ENCODE measurements around the gene MYO1D. TPM values are rescaled to one million over a fixed set of nuclear protein-coding genes. Genes with fewer than 3 reads are reported as not detected.

The MYO1D gene
- total and polyA plus RNA-seq, 2 of the 13 experiments (the other 11 are each of a cell fraction or from before 2014, with no cell fraction given), result 13.2 to 17.3 TPM

GRCh38 chr17:32660496-32660985 is 216.4 kb downstream of the MYO1D start:
- ATAC-seq (no peak), DNase-seq (ENCODE audit: low spot score) (no peak), FAIRE-seq (no peak)
- Histone ChIP-seq H2AFZ (ENCODE audit: low read length) (no peak overlapping the region), H3K27me3 (ENCODE audit: control insufficient read depth in 1 of 2, insufficient read depth in 2 of 2, low read length in 2 of 2) (no peaks in the 10 kb centered on the region), H3K27ac (ENCODE audit: extremely low read length, insufficient read depth, low read length) (no peak overlapping the region), H3K9me3 (ENCODE audit: low read length) (no peaks in the 10 kb centered on the region), H4K20me1 (ENCODE audit: insufficient read depth, low read length) (no peaks in the 10 kb centered on the region), H3K36me3 (replicated peaks in 1 of 2; ENCODE audit: control insufficient read depth in 1 of 2, insufficient read depth in 2 of 2, low read length in 2 of 2) (no peaks in the 10 kb centered on the region), H3K4me3 (replicated peaks in 1 of 3; ENCODE audit: insufficient read depth in 1 of 3, low read depth in 2 of 3, low read length in 3 of 3) (no peak overlapping the region), H3K4me1 (ENCODE audit: insufficient read depth, low read length) (no peaks in the 10 kb centered on the region), H3K4me2 (ENCODE audit: low read depth, low read length) (no peak overlapping the region), H3K79me2 (ENCODE audit: insufficient read depth, low read length) (no peaks in the 10 kb centered on the region), H3K9ac (ENCODE audit: insufficient read depth, low read depth, low read length) (no peak overlapping the region)
- POLR2A ChIA-PET, result no interaction called here
- intact Hi-C loops (cut with micrococcal nuclease; ENCODE audit: unreplicated experiment) (no loop called here), in situ Hi-C loops (cut with HindIII; ENCODE audit: extremely low pct_ligation_motif_present, low pct_unique_long_range_greater_than_20kb) (no loop called here)
- 81% methylated on average over 5 of the region's 5 CpGs for WGBS (ENCODE audit: low lambda C conversion rate)
- TF ChIP-seq ZNF569 (CRISPR knock-in tag; IDR thresholded peaks at IDR 0.05; ENCODE audit: borderline replicate concordance) (no peak), DMAP1 (CRISPR knock-in tag; IDR thresholded peaks at IDR 0.05) (no peak), SATB2 (CRISPR knock-in tag; IDR thresholded peaks at IDR 0.05) (no peak), PRMT3 (CRISPR knock-in tag; IDR thresholded peaks at IDR 0.05; ENCODE audit: borderline replicate concordance, low read depth) (no peak), ERF (CRISPR knock-in tag; IDR thresholded peaks at IDR 0.05) (no peak), SKIL (CRISPR knock-in tag; IDR thresholded peaks at IDR 0.05; ENCODE audit: borderline replicate concordance) (no peak), MTA3 (CRISPR knock-in tag; IDR thresholded peaks at IDR 0.05) (no peak), ZBTB2 (CRISPR knock-in tag; IDR thresholded peaks at IDR 0.05; ENCODE audit: low read depth) (no peak), KDM6A (CRISPR knock-in tag; IDR thresholded peaks at IDR 0.05; ENCODE audit: low read depth) (no peak), ZNF550 (CRISPR knock-in tag; IDR thresholded peaks at IDR 0.05; ENCODE audit: borderline replicate concordance) (no peak), FOXC1 (CRISPR knock-in tag; IDR thresholded peaks at IDR 0.05; ENCODE audit: borderline replicate concordance) (no peak)
- TF ChIP-seq, protein P1, sequence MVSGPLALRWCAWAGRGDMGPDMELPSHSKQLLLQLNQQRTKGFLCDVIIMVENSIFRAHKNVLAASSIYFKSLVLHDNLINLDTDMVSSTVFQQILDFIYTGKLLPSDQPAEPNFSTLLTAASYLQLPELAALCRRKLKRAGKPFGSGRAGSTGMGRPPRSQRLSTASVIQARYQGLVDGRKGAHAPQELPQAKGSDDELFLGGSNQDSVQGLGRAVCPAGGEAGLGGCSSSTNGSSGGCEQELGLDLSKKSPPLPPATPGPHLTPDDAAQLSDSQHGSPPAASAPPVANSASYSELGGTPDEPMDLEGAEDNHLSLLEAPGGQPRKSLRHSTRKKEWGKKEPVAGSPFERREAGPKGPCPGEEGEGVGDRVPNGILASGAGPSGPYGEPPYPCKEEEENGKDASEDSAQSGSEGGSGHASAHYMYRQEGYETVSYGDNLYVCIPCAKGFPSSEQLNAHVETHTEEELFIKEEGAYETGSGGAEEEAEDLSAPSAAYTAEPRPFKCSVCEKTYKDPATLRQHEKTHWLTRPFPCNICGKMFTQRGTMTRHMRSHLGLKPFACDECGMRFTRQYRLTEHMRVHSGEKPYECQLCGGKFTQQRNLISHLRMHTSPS (CRISPR knock-in tag; IDR thresholded peaks at IDR 0.05; ENCODE audit: low read depth), result no peak
- TF ChIP-seq, protein P2, sequence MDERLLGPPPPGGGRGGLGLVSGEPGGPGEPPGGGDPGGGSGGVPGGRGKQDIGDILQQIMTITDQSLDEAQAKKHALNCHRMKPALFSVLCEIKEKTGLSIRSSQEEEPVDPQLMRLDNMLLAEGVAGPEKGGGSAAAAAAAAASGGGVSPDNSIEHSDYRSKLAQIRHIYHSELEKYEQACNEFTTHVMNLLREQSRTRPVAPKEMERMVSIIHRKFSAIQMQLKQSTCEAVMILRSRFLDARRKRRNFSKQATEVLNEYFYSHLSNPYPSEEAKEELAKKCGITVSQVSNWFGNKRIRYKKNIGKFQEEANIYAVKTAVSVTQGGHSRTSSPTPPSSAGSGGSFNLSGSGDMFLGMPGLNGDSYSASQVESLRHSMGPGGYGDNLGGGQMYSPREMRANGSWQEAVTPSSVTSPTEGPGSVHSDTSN (CRISPR knock-in tag; IDR thresholded peaks at IDR 0.05), result no peak
- CTCF ChIA-PET (ENCODE audit: low intra/inter-chr PET ratio, low total read pairs), result no interaction called here
- BruUV-seq (replicated peaks), result no TSS peak

Measured in HepG2 (cell line).